ENCODE results near the gene QRICH1.
"Not testable (repeated sequence)": the region's sequence is repeated elsewhere in the genome, so short reads cannot be mapped to it uniquely, and the experiment has no call there.

QRICH1 gene

DNA sequence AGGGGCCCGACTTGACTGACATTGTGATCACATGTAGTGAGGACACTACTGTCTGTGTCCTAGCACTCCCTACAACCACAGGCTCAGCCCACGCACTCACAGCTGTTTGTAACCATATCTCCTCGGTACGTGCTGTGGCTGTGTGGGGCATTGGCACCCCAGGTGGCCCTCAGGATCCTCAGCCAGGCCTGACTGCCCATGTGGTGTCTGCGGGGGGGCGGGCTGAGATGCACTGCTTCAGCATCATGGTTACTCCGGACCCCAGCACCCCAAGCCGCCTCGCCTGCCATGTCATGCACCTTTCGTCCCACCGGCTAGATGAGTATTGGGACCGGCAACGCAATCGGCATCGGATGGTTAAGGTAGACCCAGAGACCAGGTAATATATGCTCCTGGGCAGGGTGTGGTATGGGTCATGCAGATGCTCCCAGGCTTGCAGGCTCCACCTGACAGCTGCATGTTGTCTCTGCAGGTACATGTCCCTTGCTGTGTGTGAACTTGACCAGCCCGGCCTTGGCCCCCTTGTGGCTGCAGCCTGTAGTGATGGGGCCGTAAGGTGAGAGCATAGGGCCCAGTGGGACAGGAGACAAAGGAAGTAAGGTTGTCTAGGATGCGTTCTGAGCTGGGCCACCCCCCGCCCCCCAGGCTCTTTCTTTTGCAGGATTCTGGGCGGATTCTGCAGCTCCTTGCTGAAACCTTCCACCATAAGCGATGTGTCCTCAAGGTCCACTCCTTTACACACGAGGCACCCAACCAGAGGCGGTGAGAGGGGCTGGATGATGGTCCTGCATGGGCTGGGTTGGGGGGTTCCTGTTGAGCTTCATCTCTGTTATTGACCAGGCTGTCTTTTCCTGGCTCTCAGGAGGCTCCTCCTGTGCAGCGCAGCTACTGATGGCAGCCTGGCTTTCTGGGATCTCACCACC is 79.9 kb downstream of the QRICH1 start:
- H3K27me3 ChIP-seq (ENCODE audit: insufficient read depth, low read length): no peaks in the 10 kb centered on the region
- H3K4me1 ChIP-seq (ENCODE audit: insufficient read depth, low read length): no peaks in the 10 kb centered on the region; the same call in 1 of the 2 replicates
- H3K9me3 ChIP-seq (ENCODE audit: insufficient read depth, low read depth, low read length): no peaks in the 10 kb centered on the region
- H3K9ac ChIP-seq (ENCODE audit: low read depth, low read length): no peak overlapping the region
- H3K36me3 ChIP-seq (ENCODE audit: insufficient read depth, low read depth, low read length): peaks cover 66% of the 10 kb centered on the region
- no peak overlapping the region for H3K4me3 ChIP-seq (ENCODE audit: low read length)
- H3K27ac ChIP-seq (ENCODE audit: low read length): no peak overlapping the region

DNA sequence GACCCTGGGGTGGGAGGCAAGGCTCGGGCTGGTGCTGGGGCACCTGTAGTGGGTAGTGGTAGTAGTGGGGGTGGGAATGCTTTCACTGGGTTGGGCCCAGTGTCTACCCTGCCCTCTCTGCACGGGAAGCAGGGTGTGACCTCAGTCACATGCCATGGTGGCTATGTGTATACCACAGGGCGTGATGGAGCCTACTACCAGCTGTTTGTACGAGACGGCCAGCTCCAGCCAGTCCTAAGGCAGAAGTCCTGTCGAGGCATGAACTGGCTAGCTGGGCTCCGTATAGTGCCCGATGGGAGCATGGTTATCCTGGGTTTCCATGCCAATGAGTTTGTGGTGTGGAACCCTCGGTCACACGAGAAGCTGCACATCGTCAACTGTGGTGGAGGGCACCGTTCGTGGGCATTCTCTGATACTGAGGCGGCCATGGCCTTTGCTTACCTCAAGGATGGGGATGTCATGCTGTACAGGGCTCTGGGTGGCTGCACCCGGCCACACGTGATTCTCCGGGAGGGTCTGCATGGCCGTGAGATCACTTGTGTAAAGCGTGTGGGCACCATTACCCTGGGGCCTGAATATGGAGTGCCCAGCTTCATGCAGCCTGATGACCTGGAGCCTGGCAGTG is 80.6 kb downstream of the QRICH1 start:
- H3K36me3 ChIP-seq (ENCODE audit: insufficient read depth, low read depth, low read length): peaks cover 68% of the 10 kb centered on the region

DNA sequence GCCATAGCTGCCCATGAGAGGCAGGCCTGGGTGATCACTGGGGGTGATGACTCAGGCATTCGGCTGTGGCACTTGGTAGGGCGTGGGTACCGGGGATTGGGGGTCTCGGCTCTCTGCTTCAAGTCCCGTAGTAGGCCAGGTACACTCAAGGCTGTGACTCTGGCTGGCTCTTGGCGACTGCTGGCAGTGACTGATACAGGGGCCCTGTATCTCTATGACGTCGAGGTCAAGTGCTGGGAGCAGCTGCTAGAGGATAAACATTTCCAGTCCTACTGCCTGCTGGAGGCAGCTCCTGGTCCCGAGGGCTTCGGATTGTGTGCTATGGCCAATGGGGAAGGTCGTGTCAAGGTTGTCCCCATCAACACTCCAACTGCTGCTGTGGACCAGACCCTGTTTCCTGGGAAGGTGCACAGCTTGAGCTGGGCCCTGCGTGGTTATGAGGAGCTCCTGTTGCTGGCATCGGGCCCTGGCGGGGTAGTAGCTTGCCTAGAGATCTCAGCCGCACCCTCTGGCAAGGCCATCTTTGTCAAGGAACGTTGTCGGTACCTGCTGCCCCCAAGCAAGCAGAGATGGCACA is 81.3 kb downstream of the QRICH1 start:
- no peaks in the 10 kb centered on the region for H3K9me3 ChIP-seq (ENCODE audit: insufficient read depth, low read depth, low read length)

More for the DNA sequence above, 80.6 kb downstream of the QRICH1 start:
- H3K4me1 ChIP-seq (ENCODE audit: insufficient read depth, low read length): peaks cover 3% of the 10 kb centered on the region; the same call in 1 of the 2 replicates
- no peaks in the 10 kb centered on the region for H3K9me3 ChIP-seq (ENCODE audit: insufficient read depth, low read depth, low read length)
- H3K27me3 ChIP-seq (ENCODE audit: insufficient read depth, low read length): no peaks in the 10 kb centered on the region
- H3K4me3 ChIP-seq (ENCODE audit: low read length): no peak overlapping the region
- no peak overlapping the region for H3K27ac ChIP-seq (ENCODE audit: low read length)
- no peak overlapping the region for H3K9ac ChIP-seq (ENCODE audit: low read depth, low read length)

DNA sequence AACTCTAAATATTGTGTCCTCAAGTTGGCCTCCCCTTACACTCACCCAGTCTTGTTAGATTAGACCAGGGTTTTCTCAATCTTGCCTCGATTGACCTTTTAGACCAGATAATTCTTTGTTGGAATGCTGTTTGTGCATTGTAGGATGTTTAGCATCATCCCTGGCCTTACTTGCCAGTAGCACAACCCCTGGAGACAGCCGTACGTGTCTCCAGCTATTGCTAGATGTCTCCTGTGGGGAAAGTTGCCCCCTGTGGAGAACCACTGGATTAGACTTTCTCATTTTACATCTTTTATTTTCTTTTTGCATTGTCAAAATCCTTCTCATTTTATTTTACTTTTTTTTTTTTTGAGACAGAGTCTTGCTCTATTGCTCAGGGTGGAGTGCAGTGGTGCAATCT is 84.5 kb downstream of the QRICH1 start:
- Histone ChIP-seq H3K36me3 (ENCODE audit: insufficient read depth, low read depth, low read length) (peaks cover 43% of the 10 kb centered on the region), H3K9me3 (ENCODE audit: insufficient read depth, low read depth, low read length) (no peaks in the 10 kb centered on the region), H3K4me3 (ENCODE audit: low read length) (no peak overlapping the region), H3K4me1 (ENCODE audit: insufficient read depth, low read length) (peaks cover 7% of the 10 kb centered on the region; the same call in 1 of the 2 replicates), H3K27me3 (ENCODE audit: insufficient read depth, low read length) (no peaks in the 10 kb centered on the region), H3K27ac (ENCODE audit: low read length) (no peak overlapping the region), H3K9ac (ENCODE audit: low read depth, low read length) (no peak overlapping the region)

More for the DNA sequence above, 81.3 kb downstream of the QRICH1 start:
- H3K4me1 ChIP-seq (ENCODE audit: insufficient read depth, low read length): peaks cover 5% of the 10 kb centered on the region; the same call in 1 of the 2 replicates
- H3K9ac ChIP-seq (ENCODE audit: low read depth, low read length): no peak overlapping the region
- H3K27me3 ChIP-seq (ENCODE audit: insufficient read depth, low read length): no peaks in the 10 kb centered on the region
- H3K27ac ChIP-seq (ENCODE audit: low read length): no peak overlapping the region
- H3K36me3 ChIP-seq (ENCODE audit: insufficient read depth, low read depth, low read length): peaks cover 68% of the 10 kb centered on the region
- H3K4me3 ChIP-seq (ENCODE audit: low read length): no peak overlapping the region

DNA sequence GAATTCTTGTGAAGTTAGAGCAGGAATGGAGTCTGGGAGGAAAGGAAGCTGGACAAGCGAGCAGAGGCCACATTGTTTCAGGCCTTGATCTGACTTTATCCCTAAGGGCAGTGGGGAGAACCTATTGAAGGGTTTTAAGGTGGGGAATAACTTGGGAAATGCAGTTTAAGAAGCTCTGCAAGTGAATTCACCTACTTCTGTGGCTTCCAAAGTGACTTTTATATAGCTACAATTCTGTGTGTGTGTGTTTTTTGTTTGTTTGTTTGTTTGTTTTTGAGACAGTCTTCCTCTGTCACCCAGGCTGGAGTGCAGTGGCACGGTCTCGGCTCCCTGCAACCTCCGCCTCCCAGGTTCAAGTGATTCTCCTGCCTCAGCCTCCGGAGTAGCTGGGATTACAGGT is 85.2 kb downstream of the QRICH1 start:
- H3K27me3 ChIP-seq (ENCODE audit: insufficient read depth, low read length); H3K4me1 ChIP-seq (ENCODE audit: insufficient read depth, low read length); H3K27ac ChIP-seq (ENCODE audit: low read length); H3K9me3 ChIP-seq (ENCODE audit: insufficient read depth, low read depth, low read length): not testable (repeated sequence)
- Histone ChIP-seq H3K9ac (ENCODE audit: low read depth, low read length) (peak overlapping the region; percentile 50; the same call in 1 of the 2 replicates), H3K36me3 (ENCODE audit: insufficient read depth, low read depth, low read length) (peaks cover 35% of the 10 kb centered on the region), H3K4me3 (ENCODE audit: low read length) (peak overlapping the region; percentile 99; the same call in 1 of the 2 replicates)

DNA sequence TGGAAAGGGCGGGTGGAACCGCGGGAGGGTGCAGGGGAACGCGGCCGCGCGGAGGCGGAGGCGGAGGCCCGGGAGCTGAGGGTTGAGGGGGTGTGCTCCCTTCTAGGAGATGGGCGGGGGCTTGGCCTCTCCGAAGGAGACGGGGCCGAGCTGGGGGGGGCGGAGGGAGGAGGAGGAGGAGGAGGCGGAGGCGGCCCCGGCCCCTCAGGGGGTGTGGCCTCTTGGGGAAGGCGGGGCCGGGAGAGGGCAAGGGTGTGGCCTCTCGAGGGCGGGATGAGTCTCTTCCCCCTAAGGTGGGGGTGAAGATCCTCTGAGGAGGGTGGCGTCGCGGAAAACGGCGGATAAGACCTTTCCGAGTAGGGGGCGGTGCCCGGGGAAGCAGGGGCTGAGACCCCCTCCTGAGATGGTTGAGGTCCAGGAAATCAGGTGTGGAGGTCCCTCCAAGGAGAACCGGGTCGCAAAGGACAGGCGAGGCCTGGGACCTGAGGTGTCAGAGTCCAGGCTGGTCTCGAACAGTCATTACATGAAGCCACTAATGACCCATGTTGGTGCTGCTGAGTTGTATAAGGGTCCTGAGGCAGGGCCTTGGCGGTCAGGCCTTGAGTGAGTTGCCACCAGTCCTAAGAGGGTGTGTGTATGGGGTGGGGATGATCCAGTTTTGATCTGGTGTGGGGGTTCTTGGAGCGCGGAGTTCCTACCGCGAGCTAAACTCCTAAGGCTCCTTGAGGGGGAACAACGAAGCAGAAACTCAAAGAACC is 85.9 kb downstream of the QRICH1 start:
- H3K9me3 ChIP-seq (ENCODE audit: insufficient read depth, low read depth, low read length): no peaks in the 10 kb centered on the region
- peaks cover 7% of the 10 kb centered on the region; the same call in 1 of the 2 replicates for H3K4me1 ChIP-seq (ENCODE audit: insufficient read depth, low read length)
- H3K36me3 ChIP-seq (ENCODE audit: insufficient read depth, low read depth, low read length): peaks cover 28% of the 10 kb centered on the region
- no peaks in the 10 kb centered on the region for H3K27me3 ChIP-seq (ENCODE audit: insufficient read depth, low read length)
- H3K9ac ChIP-seq (ENCODE audit: low read depth, low read length): peak overlapping the region; percentile 99
- peak overlapping the region; percentile 99 for H3K4me3 ChIP-seq (ENCODE audit: low read length)
- peak overlapping the region; percentile 82 for H3K27ac ChIP-seq (ENCODE audit: low read length)

DNA sequence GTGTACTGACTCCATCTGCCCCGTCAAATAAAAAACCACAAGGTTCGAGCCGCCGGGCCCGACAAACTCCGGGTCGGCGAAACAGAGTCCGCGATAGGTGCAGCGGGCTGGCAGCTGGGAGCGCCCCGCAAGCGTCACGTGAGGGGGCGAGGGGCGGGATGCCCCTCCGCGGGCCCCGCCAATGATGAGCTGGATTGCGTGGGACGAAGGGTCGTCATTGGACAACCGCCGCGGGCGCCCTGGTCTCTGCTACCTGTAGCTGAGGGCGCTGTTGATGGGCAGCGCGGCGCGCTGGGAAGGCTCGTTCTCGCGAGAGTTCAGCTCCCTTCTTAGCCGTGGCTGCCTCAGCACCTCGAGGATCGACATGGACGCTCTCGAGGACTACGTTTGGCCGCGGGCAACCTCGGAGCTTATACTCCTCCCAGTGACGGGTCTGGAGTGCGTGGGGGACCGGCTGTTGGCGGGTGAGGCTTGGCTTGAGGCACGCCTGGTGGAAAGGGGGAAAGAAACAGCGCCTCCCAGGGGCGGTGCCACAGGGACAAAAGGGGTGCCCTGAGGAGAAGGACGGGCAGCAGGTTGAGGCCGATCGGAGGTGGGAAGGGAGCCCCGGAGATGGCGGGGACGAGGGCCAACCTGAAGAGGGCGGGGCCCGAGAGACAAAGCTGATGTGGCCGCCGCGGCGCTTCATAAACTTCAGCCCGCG is 86.7 kb downstream of the QRICH1 start, which contains the start of gene WDR6:
Gene WDR6 (plus strand): TSS at position 324 of the 703 bp plus-strand sequence. CDS start 41 bp downstream, at position 365.
- no peaks in the 10 kb centered on the region for H3K9me3 ChIP-seq (ENCODE audit: insufficient read depth, low read depth, low read length)
- H3K36me3 ChIP-seq (ENCODE audit: insufficient read depth, low read depth, low read length): peaks cover 21% of the 10 kb centered on the region
- H3K27me3 ChIP-seq (ENCODE audit: insufficient read depth, low read length): no peaks in the 10 kb centered on the region
- H3K27ac ChIP-seq (ENCODE audit: low read length): peak within 1 kb of the TSS; percentile 82
- H3K4me3 ChIP-seq (ENCODE audit: low read length): peak within 1 kb of the TSS; percentile 99
- H3K9ac ChIP-seq (ENCODE audit: low read depth, low read length): peak within 1 kb of the TSS; percentile 99
- peaks cover 7% of the 10 kb centered on the region; the same call in 1 of the 2 replicates for H3K4me1 ChIP-seq (ENCODE audit: insufficient read depth, low read length)

DNA sequence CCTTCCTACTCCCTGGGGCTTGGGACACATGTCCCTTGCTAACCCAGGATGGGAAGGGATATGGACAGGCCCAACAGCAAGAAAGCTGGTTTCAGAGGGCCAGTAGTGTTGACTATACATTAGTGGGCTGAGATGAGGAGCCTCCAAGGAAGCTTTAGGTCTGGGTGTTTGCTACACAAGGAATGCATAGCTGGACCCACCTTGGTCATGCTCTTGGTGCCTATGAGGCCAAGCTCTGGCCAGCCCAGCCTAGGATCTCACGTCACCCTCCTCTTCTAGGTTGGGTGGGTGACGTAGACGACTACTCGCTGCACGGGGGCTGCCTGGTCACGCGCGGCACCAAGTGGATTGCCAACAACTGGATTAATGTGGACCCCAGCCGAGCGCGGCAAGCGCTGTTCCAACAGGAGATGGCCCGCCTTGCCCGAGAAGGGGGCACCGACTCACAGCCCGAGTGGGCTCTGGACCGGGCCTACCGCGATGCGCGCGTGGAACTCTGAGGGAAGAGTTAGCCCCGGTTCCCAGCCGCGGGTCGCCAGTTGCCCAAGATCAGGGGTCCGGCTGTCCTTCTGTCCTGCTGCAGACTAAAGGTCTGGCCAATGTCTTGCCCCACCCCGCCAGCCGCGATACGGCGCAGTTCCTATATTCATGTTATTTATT is 87.3 kb downstream of the QRICH1 start:
- H3K27ac ChIP-seq (ENCODE audit: low read length): no peak overlapping the region

DNA sequence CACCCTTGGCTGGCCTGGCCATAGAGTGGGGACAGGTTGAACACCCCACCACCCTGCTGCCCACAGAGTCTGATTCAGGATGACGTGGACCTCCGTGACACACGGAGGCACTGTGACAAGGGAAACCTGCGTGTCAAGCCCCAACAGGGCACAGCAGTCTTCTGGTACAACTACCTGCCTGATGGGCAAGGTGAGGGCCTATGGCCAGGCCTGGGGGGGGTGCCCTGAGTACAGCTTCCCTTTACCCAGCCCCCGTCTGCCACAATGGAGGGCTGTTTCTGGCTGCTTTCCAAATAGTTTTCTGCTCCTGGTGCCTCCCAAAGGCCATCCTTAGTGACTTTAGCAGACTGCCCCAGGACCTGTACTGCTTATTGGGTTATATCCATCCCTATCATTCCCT is 87.9 kb downstream of the QRICH1 start:
- Histone ChIP-seq H3K27me3 (ENCODE audit: insufficient read depth, low read length) (no peaks in the 10 kb centered on the region), H3K9ac (ENCODE audit: low read depth, low read length) (peak overlapping the region; percentile 99; the same call in 1 of the 2 replicates), H3K36me3 (ENCODE audit: insufficient read depth, low read depth, low read length) (peaks cover 9% of the 10 kb centered on the region), H3K4me1 (ENCODE audit: insufficient read depth, low read length) (peaks cover 7% of the 10 kb centered on the region; the same call in 1 of the 2 replicates), H3K27ac (ENCODE audit: low read length) (no peak overlapping the region), H3K4me3 (ENCODE audit: low read length) (peak overlapping the region; percentile 99), H3K9me3 (ENCODE audit: insufficient read depth, low read depth, low read length) (no peaks in the 10 kb centered on the region)

More for the DNA sequence above, 87.3 kb downstream of the QRICH1 start:
- H3K9me3 ChIP-seq (ENCODE audit: insufficient read depth, low read depth, low read length): no peaks in the 10 kb centered on the region
- H3K4me3 ChIP-seq (ENCODE audit: low read length): peak overlapping the region; percentile 99
- H3K27me3 ChIP-seq (ENCODE audit: insufficient read depth, low read length): no peaks in the 10 kb centered on the region
- peak overlapping the region; percentile 99 for H3K9ac ChIP-seq (ENCODE audit: low read depth, low read length)
- H3K36me3 ChIP-seq (ENCODE audit: insufficient read depth, low read depth, low read length): peaks cover 14% of the 10 kb centered on the region
- peaks cover 7% of the 10 kb centered on the region; the same call in 1 of the 2 replicates for H3K4me1 ChIP-seq (ENCODE audit: insufficient read depth, low read length)

DNA sequence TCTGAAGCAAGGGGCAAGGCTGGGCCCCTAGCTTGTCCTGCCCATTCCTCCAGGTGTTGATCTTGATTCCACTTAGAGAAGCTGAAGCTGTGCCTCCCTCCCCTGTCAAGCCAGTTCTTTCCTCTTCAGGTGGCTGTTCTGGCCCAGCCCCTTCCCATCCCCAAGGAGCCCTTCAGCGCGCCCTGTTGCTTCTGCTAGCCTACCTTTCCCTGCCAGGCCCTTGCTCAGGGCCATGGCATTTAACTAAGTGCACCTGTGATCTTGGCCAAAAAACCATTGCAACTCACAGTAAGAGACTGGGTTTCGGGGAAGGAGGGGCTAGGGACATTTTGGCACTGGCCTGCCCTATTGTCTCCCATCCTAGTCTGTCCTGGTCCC is 88.6 kb downstream of the QRICH1 start:
- H3K4me1 ChIP-seq (ENCODE audit: insufficient read depth, low read length): peaks cover 7% of the 10 kb centered on the region; the same call in 1 of the 2 replicates
- H3K27ac ChIP-seq (ENCODE audit: low read length): no peak overlapping the region
- H3K36me3 ChIP-seq (ENCODE audit: insufficient read depth, low read depth, low read length): peaks cover 8% of the 10 kb centered on the region
- no peak overlapping the region for H3K9ac ChIP-seq (ENCODE audit: low read depth, low read length)
- H3K4me3 ChIP-seq (ENCODE audit: low read length): no peak overlapping the region
- no peaks in the 10 kb centered on the region for H3K9me3 ChIP-seq (ENCODE audit: insufficient read depth, low read depth, low read length)
- no peaks in the 10 kb centered on the region for H3K27me3 ChIP-seq (ENCODE audit: insufficient read depth, low read length)

Measured in iPS-20b (cell line).